ENCODE data around the gene PRKAB2. TPM values are rescaled to one million over a fixed set of nuclear protein-coding genes. Genes with fewer than 3 reads are reported as not detected.

Gene PRKAB2
- total and polyA plus RNA-seq, 4 donors, result 13.6 to 24.8 (median 14.3) TPM

DNA sequence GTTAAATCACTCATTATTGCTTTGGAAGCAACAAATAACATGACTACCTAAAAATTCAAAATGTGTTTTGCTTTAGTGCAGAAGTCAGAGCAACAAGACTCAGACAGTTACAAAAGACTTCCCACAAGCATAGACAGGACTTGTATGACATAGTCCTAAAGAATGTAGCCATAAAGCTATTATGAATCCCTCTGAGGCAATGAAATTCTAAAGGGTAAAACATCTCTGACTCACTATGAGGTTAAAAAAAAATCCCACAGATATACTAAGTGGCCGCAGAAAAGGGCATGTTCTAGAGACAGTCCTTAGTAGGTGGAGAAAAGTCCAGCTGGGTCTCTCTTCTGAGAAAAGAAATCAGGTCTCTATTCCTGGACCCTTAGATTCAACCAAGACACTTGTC lies 4.9 kb downstream of the PRKAB2 start:
- Histone ChIP-seq H3K27me3 (ENCODE audit: control insufficient read depth in 4 of 4, insufficient read depth in 4 of 4, low read length in 3 of 4) (no peaks in the 10 kb centered on the region), H3K9ac (ENCODE audit: low read depth in 1 of 2, low read length in 2 of 2) (no peak overlapping the region), H3K36me3 (ENCODE audit: control insufficient read depth in 4 of 4, insufficient read depth in 3 of 4, low read depth in 1 of 4, low read length in 3 of 4) (peaks cover 0 to 24% (median 17%) of the 10 kb centered on the region in 4 donors), H3K9me3 (ENCODE audit: control insufficient read depth in 4 of 4, low read length in 3 of 4) (no peaks in the 10 kb centered on the region), H3K4me3 (ENCODE audit: low read depth in 1 of 3, low read length in 3 of 3) (no peak overlapping the region), H3K4me1 (ENCODE audit: control insufficient read depth in 4 of 4, insufficient read depth in 4 of 4, low read length in 3 of 4) (peaks cover 4 to 32% (median 15%) of the 10 kb centered on the region in 4 donors), H3K27ac (ENCODE audit: low read depth in 1 of 2, low read length in 2 of 2) (no peak overlapping the region)
- DNase-seq (ENCODE audit: low spot score), result no peak
- TF ChIP-seq RXRA (IDR thresholded peaks at IDR 0.05) (no peak), EGR1 (IDR thresholded peaks at IDR 0.05; ENCODE audit: low read depth in 2 of 2) (no peak), GABPA (IDR thresholded peaks at IDR 0.05 in 1 of 2, conservative IDR thresholded peaks at IDR 0.05 in 1 of 2) (no peak), YY1 (IDR thresholded peaks at IDR 0.05) (no peak), SP1 (IDR thresholded peaks at IDR 0.05) (no peak), HNF4G (IDR thresholded peaks at IDR 0.05) (no peak), RAD21 (IDR thresholded peaks at IDR 0.05) (no peak), JUND (IDR thresholded peaks at IDR 0.05) (no peak), TAF1 (conservative IDR thresholded peaks at IDR 0.05) (no peak), NR2F2 (IDR thresholded peaks at IDR 0.05) (no peak), FOXA1 (IDR thresholded peaks at IDR 0.05) (no peak), FOXA2 (IDR thresholded peaks at IDR 0.05) (no peak)
- TF ChIP-seq, protein P1, sequence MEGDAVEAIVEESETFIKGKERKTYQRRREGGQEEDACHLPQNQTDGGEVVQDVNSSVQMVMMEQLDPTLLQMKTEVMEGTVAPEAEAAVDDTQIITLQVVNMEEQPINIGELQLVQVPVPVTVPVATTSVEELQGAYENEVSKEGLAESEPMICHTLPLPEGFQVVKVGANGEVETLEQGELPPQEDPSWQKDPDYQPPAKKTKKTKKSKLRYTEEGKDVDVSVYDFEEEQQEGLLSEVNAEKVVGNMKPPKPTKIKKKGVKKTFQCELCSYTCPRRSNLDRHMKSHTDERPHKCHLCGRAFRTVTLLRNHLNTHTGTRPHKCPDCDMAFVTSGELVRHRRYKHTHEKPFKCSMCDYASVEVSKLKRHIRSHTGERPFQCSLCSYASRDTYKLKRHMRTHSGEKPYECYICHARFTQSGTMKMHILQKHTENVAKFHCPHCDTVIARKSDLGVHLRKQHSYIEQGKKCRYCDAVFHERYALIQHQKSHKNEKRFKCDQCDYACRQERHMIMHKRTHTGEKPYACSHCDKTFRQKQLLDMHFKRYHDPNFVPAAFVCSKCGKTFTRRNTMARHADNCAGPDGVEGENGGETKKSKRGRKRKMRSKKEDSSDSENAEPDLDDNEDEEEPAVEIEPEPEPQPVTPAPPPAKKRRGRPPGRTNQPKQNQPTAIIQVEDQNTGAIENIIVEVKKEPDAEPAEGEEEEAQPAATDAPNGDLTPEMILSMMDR (IDR thresholded peaks at IDR 0.05; ENCODE audit: low read depth, low read length, missing input control), result no peak
- TF ChIP-seq, protein P2, sequence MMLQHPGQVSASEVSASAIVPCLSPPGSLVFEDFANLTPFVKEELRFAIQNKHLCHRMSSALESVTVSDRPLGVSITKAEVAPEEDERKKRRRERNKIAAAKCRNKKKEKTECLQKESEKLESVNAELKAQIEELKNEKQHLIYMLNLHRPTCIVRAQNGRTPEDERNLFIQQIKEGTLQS (IDR thresholded peaks at IDR 0.05), result no peak
- TF ChIP-seq, protein P3, sequence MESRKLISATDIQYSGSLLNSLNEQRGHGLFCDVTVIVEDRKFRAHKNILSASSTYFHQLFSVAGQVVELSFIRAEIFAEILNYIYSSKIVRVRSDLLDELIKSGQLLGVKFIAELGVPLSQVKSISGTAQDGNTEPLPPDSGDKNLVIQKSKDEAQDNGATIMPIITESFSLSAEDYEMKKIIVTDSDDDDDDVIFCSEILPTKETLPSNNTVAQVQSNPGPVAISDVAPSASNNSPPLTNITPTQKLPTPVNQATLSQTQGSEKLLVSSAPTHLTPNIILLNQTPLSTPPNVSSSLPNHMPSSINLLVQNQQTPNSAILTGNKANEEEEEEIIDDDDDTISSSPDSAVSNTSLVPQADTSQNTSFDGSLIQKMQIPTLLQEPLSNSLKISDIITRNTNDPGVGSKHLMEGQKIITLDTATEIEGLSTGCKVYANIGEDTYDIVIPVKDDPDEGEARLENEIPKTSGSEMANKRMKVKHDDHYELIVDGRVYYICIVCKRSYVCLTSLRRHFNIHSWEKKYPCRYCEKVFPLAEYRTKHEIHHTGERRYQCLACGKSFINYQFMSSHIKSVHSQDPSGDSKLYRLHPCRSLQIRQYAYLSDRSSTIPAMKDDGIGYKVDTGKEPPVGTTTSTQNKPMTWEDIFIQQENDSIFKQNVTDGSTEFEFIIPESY (IDR thresholded peaks at IDR 0.05), result no peak
- TF ChIP-seq, protein P4, sequence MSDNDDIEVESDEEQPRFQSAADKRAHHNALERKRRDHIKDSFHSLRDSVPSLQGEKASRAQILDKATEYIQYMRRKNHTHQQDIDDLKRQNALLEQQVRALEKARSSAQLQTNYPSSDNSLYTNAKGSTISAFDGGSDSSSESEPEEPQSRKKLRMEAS (IDR thresholded peaks at IDR 0.05), result no peak
- 85% methylated on average over 1 of the region's 1 CpG for WGBS

DNA sequence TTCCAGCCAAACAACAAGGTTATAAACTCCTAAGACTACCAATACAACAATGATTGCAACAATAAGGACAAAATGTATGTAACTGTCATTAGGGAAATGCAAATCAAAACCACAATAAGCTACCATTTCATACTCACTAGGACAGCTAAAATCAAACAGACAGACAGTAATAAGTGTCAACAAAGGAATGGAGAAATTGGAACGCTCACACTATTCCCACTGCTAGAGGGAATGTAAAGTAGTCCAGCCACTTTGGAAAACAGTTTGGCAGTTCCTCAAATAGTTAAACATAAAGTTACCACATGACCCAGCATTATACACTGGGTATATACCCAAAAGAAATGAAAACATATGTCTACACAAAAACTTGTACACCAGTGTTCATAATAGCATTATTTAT lies 9.3 kb downstream of the PRKAB2 start:
- no peak overlapping the region for H3K27ac ChIP-seq (ENCODE audit: low read depth in 1 of 2, low read length in 2 of 2)
- peaks cover 9 to 66% (median 57%) of the 10 kb centered on the region in 4 donors for H3K36me3 ChIP-seq (ENCODE audit: control insufficient read depth in 4 of 4, insufficient read depth in 3 of 4, low read depth in 1 of 4, low read length in 3 of 4)
- no peak overlapping the region for H3K4me3 ChIP-seq (ENCODE audit: low read depth in 1 of 3, low read length in 3 of 3)
- H3K4me1 ChIP-seq (ENCODE audit: control insufficient read depth in 4 of 4, insufficient read depth in 4 of 4, low read length in 3 of 4), result peaks cover 0 to 5% (median 4%) of the 10 kb centered on the region in 4 donors
- DNase-seq (ENCODE audit: low spot score), result no peak
- H3K27me3 ChIP-seq (ENCODE audit: control insufficient read depth in 4 of 4, insufficient read depth in 4 of 4, low read length in 3 of 4), result no peaks in the 10 kb centered on the region
- H3K9me3 ChIP-seq (ENCODE audit: control insufficient read depth in 4 of 4, low read length in 3 of 4), result no peaks in the 10 kb centered on the region
- no peak overlapping the region for H3K9ac ChIP-seq (ENCODE audit: low read depth in 1 of 2, low read length in 2 of 2)
- 97% methylated on average over 1 of the region's 1 CpG for WGBS
- TF ChIP-seq FOXA1 (IDR thresholded peaks at IDR 0.05) (no peak), EGR1 (IDR thresholded peaks at IDR 0.05; ENCODE audit: low read depth in 2 of 2) (no peak), HNF4A (conservative IDR thresholded peaks at IDR 0.05) (no peak), RAD21 (IDR thresholded peaks at IDR 0.05) (no peak), HNF4G (IDR thresholded peaks at IDR 0.05) (no peak), RXRA (IDR thresholded peaks at IDR 0.05) (no peak), JUND (IDR thresholded peaks at IDR 0.05) (no peak), GABPA (IDR thresholded peaks at IDR 0.05 in 1 of 2, conservative IDR thresholded peaks at IDR 0.05 in 1 of 2) (no peak), YY1 (IDR thresholded peaks at IDR 0.05) (no peak), TAF1 (conservative IDR thresholded peaks at IDR 0.05) (no peak), NR2F2 (IDR thresholded peaks at IDR 0.05) (no peak), FOXA2 (IDR thresholded peaks at IDR 0.05) (no peak)
- TF ChIP-seq, protein P3 (IDR thresholded peaks at IDR 0.05), result no peak
- TF ChIP-seq, protein P5, sequence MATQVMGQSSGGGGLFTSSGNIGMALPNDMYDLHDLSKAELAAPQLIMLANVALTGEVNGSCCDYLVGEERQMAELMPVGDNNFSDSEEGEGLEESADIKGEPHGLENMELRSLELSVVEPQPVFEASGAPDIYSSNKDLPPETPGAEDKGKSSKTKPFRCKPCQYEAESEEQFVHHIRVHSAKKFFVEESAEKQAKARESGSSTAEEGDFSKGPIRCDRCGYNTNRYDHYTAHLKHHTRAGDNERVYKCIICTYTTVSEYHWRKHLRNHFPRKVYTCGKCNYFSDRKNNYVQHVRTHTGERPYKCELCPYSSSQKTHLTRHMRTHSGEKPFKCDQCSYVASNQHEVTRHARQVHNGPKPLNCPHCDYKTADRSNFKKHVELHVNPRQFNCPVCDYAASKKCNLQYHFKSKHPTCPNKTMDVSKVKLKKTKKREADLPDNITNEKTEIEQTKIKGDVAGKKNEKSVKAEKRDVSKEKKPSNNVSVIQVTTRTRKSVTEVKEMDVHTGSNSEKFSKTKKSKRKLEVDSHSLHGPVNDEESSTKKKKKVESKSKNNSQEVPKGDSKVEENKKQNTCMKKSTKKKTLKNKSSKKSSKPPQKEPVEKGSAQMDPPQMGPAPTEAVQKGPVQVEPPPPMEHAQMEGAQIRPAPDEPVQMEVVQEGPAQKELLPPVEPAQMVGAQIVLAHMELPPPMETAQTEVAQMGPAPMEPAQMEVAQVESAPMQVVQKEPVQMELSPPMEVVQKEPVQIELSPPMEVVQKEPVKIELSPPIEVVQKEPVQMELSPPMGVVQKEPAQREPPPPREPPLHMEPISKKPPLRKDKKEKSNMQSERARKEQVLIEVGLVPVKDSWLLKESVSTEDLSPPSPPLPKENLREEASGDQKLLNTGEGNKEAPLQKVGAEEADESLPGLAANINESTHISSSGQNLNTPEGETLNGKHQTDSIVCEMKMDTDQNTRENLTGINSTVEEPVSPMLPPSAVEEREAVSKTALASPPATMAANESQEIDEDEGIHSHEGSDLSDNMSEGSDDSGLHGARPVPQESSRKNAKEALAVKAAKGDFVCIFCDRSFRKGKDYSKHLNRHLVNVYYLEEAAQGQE (IDR thresholded peaks at IDR 0.05), result no peak
- TF ChIP-seq, protein P2 (IDR thresholded peaks at IDR 0.05), result no peak
- TF ChIP-seq, protein P4 (IDR thresholded peaks at IDR 0.05), result no peak
